Measurements from ENCODE around the gene SEL1L3. TPM values are rescaled to one million over a fixed set of nuclear protein-coding genes. Genes with fewer than 3 reads are reported as not detected.

The SEL1L3 gene
- total and polyA plus RNA-seq, 11 donors, result 1.1 to 20.7 (median 3.6) TPM

DNA sequence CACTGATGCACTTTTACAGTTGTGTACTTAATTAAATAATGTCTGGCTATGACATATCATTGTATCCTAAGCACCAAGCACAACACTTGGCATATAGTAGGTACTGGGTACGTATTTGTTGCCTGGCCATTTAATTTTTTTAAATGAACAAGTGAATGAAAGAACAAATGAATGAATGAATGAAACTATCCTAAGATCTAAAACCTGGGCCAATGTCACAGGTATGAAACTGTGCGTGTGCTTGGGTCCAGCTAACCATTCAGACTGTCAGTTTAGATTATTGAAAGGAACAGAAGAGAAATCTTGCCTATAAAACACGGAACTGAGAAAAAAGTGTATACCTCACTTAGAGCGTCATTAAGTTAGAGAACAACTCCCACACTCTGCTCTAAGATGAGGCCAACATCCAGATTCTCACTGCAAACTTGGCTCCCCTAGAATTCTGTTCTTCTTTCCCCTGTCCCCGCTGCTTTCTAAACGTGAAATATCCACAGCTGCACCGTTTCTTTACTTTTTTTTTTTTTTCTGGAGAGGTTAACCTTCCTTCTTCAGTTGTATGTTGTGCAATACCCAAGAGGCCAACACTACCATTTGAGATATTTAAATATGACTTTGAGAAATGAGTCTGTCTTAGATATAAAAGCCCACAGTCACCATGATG is 17.3 kb upstream of the SEL1L3 start:
- Histone ChIP-seq H3K27ac (no peak overlapping the region), H3K27me3 (no peaks in the 10 kb centered on the region), H3K4me1 (peaks cover 0 to 7% (median 0%) of the 10 kb centered on the region in 12 donors), H3K9me3 (no peaks in the 10 kb centered on the region), H3K4me3 (no peak overlapping the region), H3K36me3 (no peaks in the 10 kb centered on the region)
- ATAC-seq (peak in 3 of 4 donors; percentile 34 to 71 (median 56)), DNase-seq (no peak)
- TF ChIP-seq POLR2A (IDR thresholded peaks at IDR 0.05), result no peak
- TF ChIP-seq, protein P1, sequence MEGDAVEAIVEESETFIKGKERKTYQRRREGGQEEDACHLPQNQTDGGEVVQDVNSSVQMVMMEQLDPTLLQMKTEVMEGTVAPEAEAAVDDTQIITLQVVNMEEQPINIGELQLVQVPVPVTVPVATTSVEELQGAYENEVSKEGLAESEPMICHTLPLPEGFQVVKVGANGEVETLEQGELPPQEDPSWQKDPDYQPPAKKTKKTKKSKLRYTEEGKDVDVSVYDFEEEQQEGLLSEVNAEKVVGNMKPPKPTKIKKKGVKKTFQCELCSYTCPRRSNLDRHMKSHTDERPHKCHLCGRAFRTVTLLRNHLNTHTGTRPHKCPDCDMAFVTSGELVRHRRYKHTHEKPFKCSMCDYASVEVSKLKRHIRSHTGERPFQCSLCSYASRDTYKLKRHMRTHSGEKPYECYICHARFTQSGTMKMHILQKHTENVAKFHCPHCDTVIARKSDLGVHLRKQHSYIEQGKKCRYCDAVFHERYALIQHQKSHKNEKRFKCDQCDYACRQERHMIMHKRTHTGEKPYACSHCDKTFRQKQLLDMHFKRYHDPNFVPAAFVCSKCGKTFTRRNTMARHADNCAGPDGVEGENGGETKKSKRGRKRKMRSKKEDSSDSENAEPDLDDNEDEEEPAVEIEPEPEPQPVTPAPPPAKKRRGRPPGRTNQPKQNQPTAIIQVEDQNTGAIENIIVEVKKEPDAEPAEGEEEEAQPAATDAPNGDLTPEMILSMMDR (IDR thresholded peaks at IDR 0.05), result no peak
- 74 to 78% (median 75%) methylated on average over 7 of the region's 7 CpGs for WGBS, 4 donors
- intact Hi-C loops (cut with DNase I), result no loop called here

DNA sequence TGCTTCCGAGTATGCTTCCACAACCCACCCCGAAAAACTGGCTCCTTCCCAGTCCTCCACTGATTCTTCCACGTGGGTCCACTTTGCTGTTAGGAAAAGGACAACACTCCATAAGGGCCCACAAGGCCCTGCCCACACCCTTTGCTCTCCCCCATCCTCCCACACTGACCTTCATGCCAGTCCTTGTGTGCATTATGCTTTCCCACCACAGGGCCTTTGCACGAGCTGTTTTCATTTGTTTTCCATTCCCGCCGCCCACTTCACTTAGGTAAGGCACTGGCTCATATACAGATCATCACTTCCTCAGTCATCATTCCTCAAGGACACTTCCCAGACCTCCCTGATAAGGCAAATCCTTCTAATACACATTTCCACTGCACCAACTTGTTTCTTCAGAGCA is 16.8 kb upstream of the SEL1L3 start:
- H3K36me3 ChIP-seq, result no peaks in the 10 kb centered on the region
- DNase-seq, result no peak
- 95 to 97% (median 96%) methylated on average over 6 of the region's 6 CpGs for WGBS, 4 donors

DNA sequence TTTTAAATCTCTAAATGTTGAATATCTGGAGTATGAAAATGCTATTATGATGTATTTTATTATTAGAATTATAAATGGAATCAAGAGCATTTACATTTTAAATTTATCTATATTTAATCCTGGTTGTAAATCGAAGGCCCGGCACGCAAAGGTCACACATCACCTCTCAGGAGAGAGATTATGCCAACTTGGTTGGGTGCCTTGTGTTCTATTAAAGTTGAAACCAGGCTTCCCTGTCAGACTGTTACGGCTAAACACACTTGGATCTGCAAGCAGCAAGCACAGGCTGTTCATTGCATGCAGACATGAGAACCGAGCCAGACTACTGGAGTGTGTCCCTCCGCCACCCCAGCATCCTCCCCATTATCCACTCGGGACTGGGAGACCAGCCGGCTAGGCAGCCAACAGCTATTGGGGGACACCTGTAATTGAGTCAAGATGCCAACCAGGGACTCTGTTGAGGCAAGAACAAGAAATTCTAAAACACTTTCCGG is 16.4 kb upstream of the SEL1L3 start:
- WGBS, 4 donors, result 65 to 95% (median 76%) methylated on average over 5 to 9 of the region's 9 CpGs
- no peak for TF ChIP-seq POLR2A (IDR thresholded peaks at IDR 0.05)
- TF ChIP-seq, protein P1 (IDR thresholded peaks at IDR 0.05), result no peak

More for the DNA sequence above, 16.8 kb upstream of the SEL1L3 start:
- no peaks in the 10 kb centered on the region for H3K27me3 ChIP-seq
- no peaks in the 10 kb centered on the region for H3K9me3 ChIP-seq
- H3K4me1 ChIP-seq, result peaks cover 0 to 6% (median 0%) of the 10 kb centered on the region in 12 donors
- intact Hi-C loops (cut with DNase I), result no loop called here
- no peak overlapping the region for H3K27ac ChIP-seq
- ATAC-seq, result no peak
- TF ChIP-seq POLR2A (IDR thresholded peaks at IDR 0.05), result no peak
- TF ChIP-seq, protein P1 (IDR thresholded peaks at IDR 0.05), result no peak
- no peak overlapping the region for H3K4me3 ChIP-seq

DNA sequence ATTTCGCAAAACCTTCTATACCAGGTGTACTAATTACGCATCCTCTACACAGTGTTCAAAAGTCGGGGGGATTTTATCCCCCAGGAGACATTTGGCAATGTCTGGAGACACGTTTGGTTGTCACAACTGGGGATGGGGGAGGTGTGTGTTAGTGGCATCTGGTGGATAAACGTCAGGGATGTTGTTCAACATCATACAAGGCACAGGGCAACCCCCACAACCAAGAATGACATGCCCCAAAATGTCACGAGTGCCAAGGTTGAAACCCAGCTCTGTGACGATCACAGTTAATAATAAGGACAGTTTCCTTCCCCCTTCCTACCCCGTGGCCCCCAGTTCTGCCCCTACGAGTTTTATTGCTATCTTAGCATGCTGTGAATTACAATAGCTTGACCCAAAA is 15.9 kb upstream of the SEL1L3 start:
- Histone ChIP-seq H3K9me3 (no peaks in the 10 kb centered on the region), H3K4me1 (no peaks in the 10 kb centered on the region), H3K27ac (no peak overlapping the region), H3K4me3 (no peak overlapping the region), H3K36me3 (no peaks in the 10 kb centered on the region), H3K27me3 (no peaks in the 10 kb centered on the region)
- ATAC-seq, result no peak
- DNase-seq, result no peak
- WGBS, 4 donors, result 61 to 74% (median 72%) methylated on average over 9 of the region's 9 CpGs
- TF ChIP-seq, protein P1 (IDR thresholded peaks at IDR 0.05), result no peak
- no peak for TF ChIP-seq POLR2A (IDR thresholded peaks at IDR 0.05)
- intact Hi-C loops (cut with DNase I), result no loop called here

More for the DNA sequence above, 16.4 kb upstream of the SEL1L3 start:
- H3K36me3 ChIP-seq, result no peaks in the 10 kb centered on the region
- DNase-seq (no peak), ATAC-seq (no peak)
- no peaks in the 10 kb centered on the region for H3K9me3 ChIP-seq
- intact Hi-C loops (cut with DNase I), result no loop called here
- H3K4me1 ChIP-seq, result peaks cover 0 to 1% (median 0%) of the 10 kb centered on the region in 12 donors
- H3K27me3 ChIP-seq, result no peaks in the 10 kb centered on the region
- no peak overlapping the region for H3K4me3 ChIP-seq
- no peak overlapping the region for H3K27ac ChIP-seq
